Activated T-cell treated with anti-CD3 and anti-CD28 coated beads for 24 hours (primary cell): ENCODE results near the gene BBS9.

Source experiments
- DNase-seq: peaks from one replicate; pipeline ENCODE4 v3.0.0-alpha.2; 2020; ENCODE audit warnings: low read depth

Gene BBS9

DNA sequence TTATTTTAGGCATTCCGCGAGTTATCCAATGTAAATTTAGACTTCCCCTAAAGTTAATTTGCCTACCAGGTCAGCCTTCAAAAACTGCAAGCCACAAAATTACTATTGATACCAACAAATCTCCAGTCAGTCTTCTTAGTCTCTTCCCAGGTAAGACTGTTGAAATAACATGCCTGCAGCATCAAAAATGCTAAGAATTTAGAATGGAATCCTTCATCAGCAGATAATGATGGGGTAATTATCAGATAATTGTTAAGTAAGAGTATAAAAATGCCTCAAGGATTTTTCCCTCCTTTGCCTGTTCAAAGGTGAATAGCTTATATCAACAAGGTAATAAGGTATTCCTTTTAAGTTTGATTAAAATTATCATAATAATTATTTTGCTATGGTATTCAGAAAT lies 228.5 kb downstream of the BBS9 start:
- no peak for DNase-seq

GRCh38 chr7:33369888-33370287 lies 240.5 kb downstream of the BBS9 start:
- DNase-seq = no peak

GRCh38 chr7:33373195-33373594 lies 243.8 kb downstream of the BBS9 start:
- no peak for DNase-seq

- DNase-seq = no peak
Observed at GRCh38 chr7:33379891-33380525, 250.6 kb downstream of the BBS9 start.

DNA sequence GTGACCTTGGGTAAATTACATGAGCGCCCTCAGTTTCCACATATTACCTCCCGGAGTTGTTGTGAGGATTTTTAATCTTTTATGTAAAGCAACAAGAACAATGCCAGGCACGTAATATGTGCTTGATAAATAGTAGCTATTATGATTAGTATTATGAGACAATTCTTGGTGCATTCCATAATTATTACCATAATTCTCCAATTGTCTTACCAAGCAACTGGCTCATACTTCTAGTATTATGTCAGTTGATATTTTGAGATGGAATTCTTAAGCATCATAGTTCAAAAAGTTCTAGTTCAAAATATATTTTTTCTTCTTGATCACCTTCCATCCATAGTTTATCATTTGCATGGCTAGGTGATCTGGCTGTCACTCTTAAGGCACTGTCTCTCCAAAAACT lies 259.0 kb downstream of the BBS9 start:
- DNase-seq = no peak

DNA sequence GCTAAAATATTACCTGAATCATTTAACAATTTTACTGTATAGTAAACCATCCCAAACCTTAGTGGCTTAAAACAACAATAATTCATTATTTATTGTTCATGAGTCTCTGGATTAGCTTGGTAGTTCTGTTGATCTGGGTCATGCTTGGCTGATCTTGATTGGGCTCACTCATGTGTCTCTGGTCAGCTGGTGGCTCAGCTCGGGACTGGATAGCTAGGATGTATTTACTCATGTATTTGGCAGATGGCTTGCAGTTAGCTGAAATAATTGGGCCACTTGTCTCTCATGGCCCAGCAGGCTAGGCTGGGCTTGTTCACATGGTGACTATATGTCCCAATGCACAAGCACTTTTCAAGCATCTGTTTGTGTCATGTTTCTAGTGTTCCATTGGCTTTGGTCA lies 262.8 kb downstream of the BBS9 start:
- DNase-seq = no peak

DNA sequence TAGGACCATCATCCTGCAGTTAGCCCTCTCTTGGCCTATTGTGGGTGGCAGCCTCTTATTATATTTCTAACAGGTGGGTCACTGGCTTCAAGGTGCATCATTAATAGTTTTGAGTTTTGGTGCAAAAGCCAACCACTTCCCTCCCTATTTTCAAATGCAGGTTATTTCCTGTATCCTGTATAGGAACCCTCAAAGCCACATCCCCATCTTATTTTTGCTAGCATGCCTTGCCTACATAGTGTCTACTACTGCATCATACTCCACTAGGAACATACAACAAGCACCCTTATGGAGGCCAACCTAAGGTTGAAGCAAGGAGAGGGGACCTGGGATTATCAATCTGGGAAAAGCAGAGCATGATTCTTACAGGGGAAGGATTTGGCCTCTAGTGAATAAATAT lies 264.4 kb downstream of the BBS9 start:
- no peak for DNase-seq

GRCh38 chr7:33395340-33395739 lies 266.0 kb downstream of the BBS9 start:
- no peak for DNase-seq

DNA sequence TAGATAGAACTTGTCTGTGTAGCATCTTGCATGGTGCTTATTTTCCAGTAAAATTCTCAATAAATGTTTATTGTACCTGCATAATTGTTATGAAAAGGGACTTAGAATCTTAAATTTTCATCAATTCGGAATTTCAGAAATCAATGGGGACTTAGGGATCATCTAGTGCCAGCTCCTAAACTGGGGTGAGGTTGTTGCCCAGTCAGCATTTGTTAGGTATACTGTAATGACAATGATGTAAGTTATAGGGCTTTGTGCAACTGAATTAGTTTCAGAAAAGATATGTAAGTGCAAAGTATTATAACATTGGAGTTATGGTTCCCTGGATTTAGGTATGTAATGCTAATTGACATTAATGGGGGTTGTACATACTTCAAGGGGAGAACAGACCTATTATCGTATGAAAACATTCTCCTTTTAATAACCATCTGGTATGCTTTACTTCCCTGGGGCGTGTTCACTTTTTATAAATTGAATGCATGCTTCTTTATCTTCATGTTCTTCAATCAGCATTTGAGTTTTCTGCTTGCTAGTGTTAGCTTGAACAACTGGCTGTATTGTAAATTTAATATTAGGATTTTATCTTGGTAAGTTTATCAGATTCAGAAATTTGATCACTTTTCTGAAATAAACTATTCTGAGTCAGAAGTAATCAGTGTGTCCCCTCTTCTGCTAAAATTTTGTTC lies 270.3 kb downstream of the BBS9 start:
- DNase-seq = no peak

GRCh38 chr7:33400214-33400538 lies 270.8 kb downstream of the BBS9 start:
- no peak for DNase-seq

DNA sequence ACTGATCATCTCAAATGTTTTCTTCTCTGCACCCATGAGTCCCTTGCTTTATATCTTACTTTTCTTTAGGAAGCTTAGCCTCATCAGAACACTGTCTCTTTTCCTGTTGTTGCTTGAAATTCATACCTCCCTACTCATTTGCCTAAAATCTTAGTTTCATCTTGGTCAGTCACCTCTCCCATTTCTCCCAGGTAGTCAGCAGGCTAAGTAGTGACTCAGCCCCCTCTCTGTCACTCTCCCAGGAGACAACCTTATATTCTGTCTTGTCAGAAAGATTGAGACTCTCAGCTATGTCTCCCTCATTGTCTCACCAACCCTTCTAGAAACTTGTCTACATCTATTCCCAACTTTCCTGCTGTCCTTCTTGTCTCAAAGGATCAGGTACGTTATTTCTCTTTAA lies 280.9 kb downstream of the BBS9 start:
- DNase-seq = no peak

DNA sequence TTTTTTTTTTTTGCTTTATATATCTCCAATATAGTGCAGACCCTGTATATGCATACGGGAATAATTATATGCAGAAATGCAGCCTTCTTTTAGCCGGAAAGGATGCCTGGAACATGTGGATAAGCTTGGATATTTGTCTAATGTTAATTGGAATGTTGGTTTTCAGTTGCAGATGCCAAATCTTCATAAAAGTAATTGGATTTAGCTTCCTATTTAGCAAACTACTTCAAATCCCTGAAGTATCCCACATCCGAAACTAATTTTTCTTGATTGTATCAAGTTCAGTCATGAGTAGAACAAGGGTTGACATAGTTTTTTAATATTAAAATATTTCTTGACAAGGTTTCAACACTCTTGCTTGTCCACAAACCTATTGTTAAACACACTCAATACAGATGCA lies 281.7 kb downstream of the BBS9 start:
- no peak for DNase-seq

DNA sequence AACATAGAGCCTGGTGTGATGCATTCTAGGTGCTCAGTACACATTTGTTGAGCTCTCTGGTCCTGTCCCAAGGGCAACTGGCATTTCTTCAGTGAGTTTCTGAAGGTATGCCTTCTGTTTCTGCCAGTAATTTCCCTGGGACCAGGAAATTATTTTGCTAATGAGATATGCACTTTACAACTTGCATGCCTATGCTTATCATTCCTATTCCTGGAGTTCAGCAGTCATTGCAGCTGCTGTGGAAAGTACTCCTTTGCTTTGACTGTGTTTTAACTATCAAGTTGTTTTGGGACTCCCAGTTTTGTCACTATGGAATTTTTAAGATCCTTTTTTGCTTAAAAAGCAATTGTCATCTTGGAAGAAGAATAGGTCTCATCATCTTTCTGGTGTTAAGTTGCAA lies 283.0 kb downstream of the BBS9 start:
- DNase-seq = no peak

DNA sequence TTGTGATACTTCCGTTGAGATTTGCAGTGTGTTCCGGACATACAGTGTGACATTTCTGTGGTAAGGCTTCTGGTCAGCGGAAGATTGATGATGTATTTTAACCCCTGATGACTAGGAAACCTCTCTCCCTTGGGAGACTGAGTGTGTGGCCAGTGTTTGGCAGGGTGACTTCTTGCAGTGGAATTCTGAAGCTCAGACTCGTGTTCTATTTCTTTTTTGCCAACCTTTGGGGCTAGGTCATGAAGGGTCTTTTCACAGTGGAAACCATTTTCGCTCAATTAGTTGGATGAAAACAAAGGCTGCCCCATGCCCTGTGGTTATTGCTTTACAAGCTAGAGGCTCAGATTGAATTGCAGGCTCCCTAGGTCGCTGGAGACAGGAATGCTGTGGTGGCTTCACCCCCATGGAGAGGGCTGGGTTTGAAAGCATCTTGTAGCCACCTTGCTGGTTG lies 288.9 kb downstream of the BBS9 start:
- DNase-seq = no peak

DNA sequence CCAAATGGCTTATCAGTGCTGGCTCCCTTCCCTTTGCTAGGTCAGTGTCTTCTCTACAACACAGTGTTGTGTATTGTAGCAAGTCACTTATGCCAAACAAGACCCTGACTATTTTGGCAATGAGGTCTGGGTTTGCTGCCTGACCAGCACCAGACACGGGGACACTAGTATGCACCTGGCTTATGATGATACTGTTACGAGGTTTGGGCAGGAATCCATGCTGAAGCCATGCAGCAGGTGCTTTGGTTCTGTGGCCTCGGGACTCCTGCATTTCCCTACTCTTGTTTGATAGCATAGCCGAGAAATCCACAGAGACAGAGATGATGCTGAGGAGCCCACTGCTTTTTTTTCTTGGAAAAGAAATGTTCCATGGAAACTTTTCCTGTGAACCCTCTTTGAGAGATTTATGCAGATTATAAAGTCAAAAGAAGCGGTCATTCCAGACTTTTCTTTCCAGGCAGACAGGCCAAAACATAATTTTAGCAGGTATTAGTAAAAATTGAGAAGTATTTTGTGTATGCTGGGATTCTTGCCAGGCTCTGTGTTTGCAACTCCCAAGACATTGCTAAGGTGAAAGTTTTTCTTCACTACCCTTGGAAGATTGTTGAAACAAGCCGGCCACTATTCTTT lies 291.1 kb downstream of the BBS9 start:
- no peak for DNase-seq

GRCh38 chr7:33421429-33421828 lies 292.1 kb downstream of the BBS9 start:
- DNase-seq = no peak

DNA sequence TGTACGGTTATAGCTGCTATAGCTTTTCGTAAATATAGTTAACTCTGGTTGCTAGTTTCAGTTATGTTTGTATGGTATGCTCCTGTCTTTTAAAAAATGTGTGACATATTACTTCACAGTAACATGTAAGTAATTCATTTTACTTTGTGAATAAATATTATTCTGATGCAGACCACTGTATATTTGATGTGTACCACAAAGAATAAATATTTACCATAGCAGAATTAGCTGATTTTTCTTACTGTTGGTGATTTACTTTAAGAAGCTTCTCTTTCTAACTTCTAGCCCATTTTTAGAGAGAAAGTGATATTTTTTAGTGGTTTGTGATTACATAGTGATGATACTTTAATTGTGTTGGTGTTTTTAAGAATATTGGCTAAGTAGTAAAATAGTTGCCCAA lies 292.8 kb downstream of the BBS9 start:
- no peak for DNase-seq

DNA sequence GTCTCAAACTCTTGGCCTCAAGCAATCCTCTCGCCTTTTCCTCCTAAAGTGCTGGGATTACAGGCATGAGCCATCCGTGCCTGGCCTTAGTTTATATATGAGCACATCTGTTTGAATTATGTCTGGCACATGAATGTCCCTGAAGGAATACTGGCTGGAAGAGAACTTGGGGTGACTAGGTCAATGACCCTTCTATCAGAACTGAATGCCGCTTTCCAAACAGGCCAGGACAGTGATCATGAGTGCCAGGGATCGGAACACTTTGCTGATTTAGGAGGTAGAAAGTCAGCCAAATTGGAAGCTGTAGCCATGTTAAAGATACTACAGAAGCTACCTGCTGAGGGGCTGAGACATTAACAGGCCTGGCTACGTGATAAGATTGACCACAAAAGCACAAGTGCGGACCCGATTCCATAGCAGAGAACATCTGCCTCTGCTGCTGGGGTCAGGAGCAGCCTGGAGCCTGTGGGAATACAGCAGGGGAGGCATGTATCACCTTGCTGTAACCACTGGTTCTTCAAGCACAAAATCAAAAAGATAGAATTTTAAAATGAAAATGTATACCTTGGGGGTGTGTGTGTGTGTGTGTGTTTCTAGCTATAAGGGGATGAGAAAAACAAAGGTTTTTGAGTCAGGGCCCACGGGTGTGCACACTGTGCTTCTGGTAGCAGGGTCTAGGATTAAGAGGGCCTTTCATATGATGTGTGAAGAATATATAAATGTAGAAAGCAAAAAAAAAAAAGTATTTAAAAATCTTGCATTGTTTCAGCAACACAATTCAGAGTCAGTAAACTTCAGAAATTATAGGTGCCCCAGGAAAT lies 293.7 kb downstream of the BBS9 start:
- no peak for DNase-seq

DNA sequence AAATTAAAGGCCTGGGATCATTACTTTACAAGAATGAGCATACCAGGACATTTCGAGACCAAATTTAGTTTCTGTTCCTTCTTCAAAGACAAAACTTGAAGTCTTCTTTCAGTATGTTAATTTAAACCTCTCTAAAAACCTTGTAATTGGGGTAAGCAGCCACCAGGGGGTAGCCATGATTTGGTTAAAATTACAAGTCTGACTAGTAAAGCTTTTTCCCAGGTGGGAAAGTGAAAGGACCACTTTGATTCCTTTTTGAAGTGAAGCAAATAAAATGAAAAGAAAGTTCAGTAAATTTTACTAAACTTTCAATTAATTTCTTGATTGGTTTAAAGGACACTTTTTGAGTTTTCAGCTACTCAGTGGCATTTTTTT lies 294.3 kb downstream of the BBS9 start:
- no peak for DNase-seq

GRCh38 chr7:33425395-33425794 lies 296.0 kb downstream of the BBS9 start:
- DNase-seq = no peak

- no peak for DNase-seq
Observed at GRCh38 chr7:33425929-33426678, 296.7 kb downstream of the BBS9 start.

GRCh38 chr7:33428415-33428814 lies 299.1 kb downstream of the BBS9 start:
- no peak for DNase-seq
